Trophoblast cell (in vitro differentiated cells and primary cell): ENCODE results near the gene TYW1B.
"Not testable (repeated sequence)": the region's sequence is repeated elsewhere in the genome, so short reads cannot be mapped to it uniquely, and the experiment has no call there.

Source experiments
- DNase-seq, 2 donors: peaks; one replicate each; pipeline ENCODE4 v3.0.0-alpha.2; 2016
- H2AFZ ChIP-seq: 2 replicates; pipeline ENCODE4 v1.6.1; 2013; ENCODE audit warnings: low read length, moderate library complexity, mild to moderate bottlenecking; ENCODE audit not compliant: insufficient read depth, poor library complexity
- H2AK5ac ChIP-seq: 2 replicates; pipeline ENCODE4 v1.6.1; 2013; ENCODE audit warnings: mild to moderate bottlenecking, low read length
- H2BK120ac ChIP-seq: 2 replicates; pipeline ENCODE4 v1.6.1; 2013; ENCODE audit warnings: low read length, mild to moderate bottlenecking, moderate library complexity; ENCODE audit not compliant: insufficient read depth, poor library complexity
- H2BK12ac ChIP-seq: 2 replicates; pipeline ENCODE4 v1.6.1; 2013; ENCODE audit warnings: mild to moderate bottlenecking, low read length, moderate library complexity
- H2BK5ac ChIP-seq: 2 replicates; pipeline ENCODE4 v1.6.1; 2013; ENCODE audit warnings: low read length, low read depth, moderate library complexity, mild to moderate bottlenecking; ENCODE audit not compliant: poor library complexity
- H3K14ac ChIP-seq: 2 replicates; pipeline ENCODE4 v1.6.1; 2013; ENCODE audit warnings: mild to moderate bottlenecking, low read length
- H3K18ac ChIP-seq: 2 replicates; pipeline ENCODE4 v1.6.1; 2013; ENCODE audit warnings: mild to moderate bottlenecking, low read length
- H3K23ac ChIP-seq: 2 replicates; pipeline ENCODE4 v1.6.1; 2013; ENCODE audit warnings: low read length
- H3K27ac ChIP-seq: 2 replicates; pipeline ENCODE4 v1.5.1; 2013; ENCODE audit warnings: low read depth, mild to moderate bottlenecking, inconsistent platforms, low read length, moderate library complexity
- H3K27me3 ChIP-seq: 2 replicates; pipeline ENCODE4 v1.6.1; 2013; ENCODE audit warnings: inconsistent platforms, mild to moderate bottlenecking, low read length, moderate library complexity; ENCODE audit not compliant: insufficient read depth
- H3K36me3 ChIP-seq, 2 experiments: 1 replicate in 1 of 2; 2 replicates in 1 of 2; pipeline ENCODE4 v1.6.1; 2013; ENCODE audit warnings: low read length in 2 of 2, mild to moderate bottlenecking in 2 of 2, moderate library complexity in 1 of 2; ENCODE audit not compliant: insufficient read depth in 2 of 2, control insufficient read depth in 1 of 2
- H3K4ac ChIP-seq: 2 replicates; pipeline ENCODE4 v1.6.1; 2013; ENCODE audit warnings: low read depth, mild to moderate bottlenecking, low read length, moderate library complexity
- H3K4me1 ChIP-seq, 2 experiments: 1 replicate in 1 of 2; 2 replicates in 1 of 2; pipeline ENCODE4 v1.6.1; 2013; ENCODE audit warnings: low read length in 2 of 2, mild to moderate bottlenecking in 2 of 2, moderate library complexity in 1 of 2; ENCODE audit not compliant: insufficient read depth in 2 of 2, control insufficient read depth in 1 of 2
- H3K4me2 ChIP-seq: 2 replicates; pipeline ENCODE4 v1.6.1; 2013; ENCODE audit warnings: inconsistent platforms, mild to moderate bottlenecking, low read length, moderate library complexity
- H3K4me3 ChIP-seq: 2 replicates; pipeline ENCODE4 v1.5.1; 2013; ENCODE audit warnings: mild to moderate bottlenecking, low read depth, low read length, inconsistent platforms
- H3K79me1 ChIP-seq: one replicate; pipeline ENCODE4 v1.6.1; 2013; ENCODE audit warnings: low read length
- H3K79me2 ChIP-seq: 2 replicates; pipeline ENCODE4 v1.6.1; 2013; ENCODE audit warnings: low read length, mild to moderate bottlenecking; ENCODE audit not compliant: control insufficient read depth, insufficient read depth, poor library complexity
- H3K9ac ChIP-seq: 2 replicates; pipeline ENCODE4 v1.6.1; 2013; ENCODE audit warnings: mild to moderate bottlenecking, low read length
- H3K9me3 ChIP-seq: 2 replicates; pipeline ENCODE4 v1.6.1; 2013; ENCODE audit warnings: low read depth, mild to moderate bottlenecking, control low read depth, inconsistent platforms, low read length; ENCODE audit not compliant: insufficient read depth
- H4K12ac ChIP-seq: 2 replicates; pipeline ENCODE4 v1.6.1; 2013; ENCODE audit warnings: low read depth, mild to moderate bottlenecking, low read length, moderate library complexity
- H4K8ac ChIP-seq: 2 replicates; pipeline ENCODE4 v1.6.1; 2013; ENCODE audit warnings: low read depth, mild to moderate bottlenecking, low read length, moderate library complexity
- H4K91ac ChIP-seq: one replicate; pipeline ENCODE4 v1.6.1; 2013; ENCODE audit warnings: low read depth, mild to moderate bottlenecking, low read length, moderate library complexity
- WGBS: extraction: QIAGEN DNeasy Blood & Tissue Kit; methylation state at CpG from one replicate; pipeline ENCODE4 v1.1.7; 2013; ENCODE audit warnings: missing lambda C conversion rate; ENCODE audit not compliant: insufficient read length, insufficient coverage; ENCODE audit errors: extremely low coverage; 5-methylcytosine and 5-hydroxymethylcytosine counted together

The TYW1B gene

DNA sequence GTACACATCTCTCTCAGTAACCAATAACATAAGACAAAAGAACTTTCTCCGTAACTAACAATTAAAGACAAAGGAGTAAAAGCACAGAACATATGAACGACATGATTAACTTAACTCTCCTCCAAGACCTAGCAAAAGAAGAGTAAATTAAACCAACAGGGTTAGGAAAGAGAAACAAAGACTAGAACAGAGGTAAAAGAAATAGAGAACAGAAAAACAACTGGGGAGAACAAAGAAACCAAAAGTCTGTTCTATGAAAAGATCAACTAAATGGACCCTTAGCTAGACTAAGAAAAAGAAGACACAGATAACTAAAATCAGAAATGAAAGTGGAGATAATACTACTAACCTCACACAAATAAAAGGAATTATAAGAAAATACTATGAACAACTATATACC lies 187.3 kb downstream of the TYW1B start:
- not testable (repeated sequence) for H3K4ac ChIP-seq, H3K27me3 ChIP-seq, H2BK12ac ChIP-seq, H3K4me2 ChIP-seq, H4K8ac ChIP-seq, H2AFZ ChIP-seq, H2AK5ac ChIP-seq, H2BK120ac ChIP-seq, H3K23ac ChIP-seq, H3K36me3 ChIP-seq, H3K27ac ChIP-seq, H3K9ac ChIP-seq, H3K79me2 ChIP-seq, H3K4me3 ChIP-seq, DNase-seq, H3K79me1 ChIP-seq, H3K4me1 ChIP-seq, H3K9me3 ChIP-seq, H2BK5ac ChIP-seq, H3K14ac ChIP-seq, H4K91ac ChIP-seq, H3K18ac ChIP-seq, H4K12ac ChIP-seq
- WGBS = no CpG with 5 or more reads among the region's 2 CpGs

DNA sequence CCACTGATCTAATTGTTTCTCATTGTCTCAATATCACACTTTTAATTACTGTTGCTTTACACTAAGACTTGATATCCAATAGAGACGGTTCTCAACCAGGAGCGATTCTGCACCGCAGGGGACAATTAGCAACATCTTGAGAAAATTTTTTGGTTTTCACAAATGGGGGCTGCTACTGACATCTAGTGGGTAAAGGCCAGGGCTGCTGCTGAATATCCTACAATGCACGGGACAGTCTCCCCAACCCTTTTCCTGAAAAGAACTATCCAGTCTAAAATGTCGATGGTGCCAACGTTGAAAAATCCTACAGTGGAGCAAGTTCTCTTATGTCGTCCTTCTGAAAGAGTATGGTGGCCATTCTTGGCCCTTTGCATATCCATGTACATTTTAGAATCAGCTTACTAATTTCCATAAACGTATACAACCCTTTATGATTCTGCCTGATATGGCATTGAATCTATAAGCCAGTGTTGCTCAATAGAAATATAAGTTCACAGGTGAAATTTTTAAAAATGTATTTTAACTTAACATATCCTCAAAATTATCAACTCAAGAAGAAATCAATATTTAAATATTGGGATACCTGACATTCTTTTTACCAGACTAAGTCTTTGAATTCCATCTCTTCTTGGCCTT lies 192.6 kb downstream of the TYW1B start:
- not testable (repeated sequence) for H4K91ac ChIP-seq, H3K4me2 ChIP-seq, H2BK12ac ChIP-seq, H2BK5ac ChIP-seq, H3K4me1 ChIP-seq, H3K27me3 ChIP-seq, H3K23ac ChIP-seq, H3K4me3 ChIP-seq, H3K18ac ChIP-seq, H2AFZ ChIP-seq, H3K27ac ChIP-seq, DNase-seq, H3K9ac ChIP-seq, H4K8ac ChIP-seq, H3K79me1 ChIP-seq, H3K36me3 ChIP-seq, H3K79me2 ChIP-seq, H3K14ac ChIP-seq, H3K4ac ChIP-seq, H2BK120ac ChIP-seq, H4K12ac ChIP-seq, H3K9me3 ChIP-seq, H2AK5ac ChIP-seq
- WGBS = no CpG with 5 or more reads among the region's 8 CpGs

DNA sequence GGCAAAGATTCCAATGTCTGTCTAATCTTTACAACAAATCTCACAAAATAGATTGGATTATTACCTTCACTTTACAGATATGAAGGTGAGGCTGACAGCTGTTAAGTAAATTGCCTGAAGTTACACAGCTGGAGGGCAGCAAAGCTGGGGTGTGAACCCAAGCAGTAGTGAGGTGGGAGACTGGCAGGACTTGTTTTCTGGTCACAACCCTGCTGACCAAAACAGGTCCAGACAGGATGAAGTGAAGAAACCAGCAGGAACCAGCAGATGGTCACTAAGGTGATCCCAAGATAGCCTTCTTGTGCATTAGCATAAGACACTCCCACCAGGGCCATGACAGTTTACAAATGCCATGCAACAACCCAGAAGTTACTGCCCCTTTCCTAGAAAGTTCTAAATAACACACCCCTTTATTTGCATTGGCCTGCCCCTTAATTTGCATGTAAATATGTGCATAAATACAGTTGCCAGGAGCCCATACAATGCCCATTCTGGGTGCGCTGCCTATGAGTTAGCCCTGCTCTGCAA lies 195.2 kb downstream of the TYW1B start:
- H2BK5ac ChIP-seq, H3K4ac ChIP-seq, H3K18ac ChIP-seq, H3K4me2 ChIP-seq, H4K91ac ChIP-seq, H3K27me3 ChIP-seq, H3K14ac ChIP-seq, H3K4me1 ChIP-seq, H3K36me3 ChIP-seq, H2BK12ac ChIP-seq, H3K9ac ChIP-seq, H3K23ac ChIP-seq, H4K8ac ChIP-seq, H3K79me2 ChIP-seq, H3K27ac ChIP-seq, H3K79me1 ChIP-seq, H2AK5ac ChIP-seq, H2BK120ac ChIP-seq, H2AFZ ChIP-seq, H3K9me3 ChIP-seq, H4K12ac ChIP-seq, H3K4me3 ChIP-seq: not testable (repeated sequence)
- DNase-seq = peak; percentile 72 to 94
- WGBS = no CpG with 5 or more reads among the region's 1 CpG

DNA sequence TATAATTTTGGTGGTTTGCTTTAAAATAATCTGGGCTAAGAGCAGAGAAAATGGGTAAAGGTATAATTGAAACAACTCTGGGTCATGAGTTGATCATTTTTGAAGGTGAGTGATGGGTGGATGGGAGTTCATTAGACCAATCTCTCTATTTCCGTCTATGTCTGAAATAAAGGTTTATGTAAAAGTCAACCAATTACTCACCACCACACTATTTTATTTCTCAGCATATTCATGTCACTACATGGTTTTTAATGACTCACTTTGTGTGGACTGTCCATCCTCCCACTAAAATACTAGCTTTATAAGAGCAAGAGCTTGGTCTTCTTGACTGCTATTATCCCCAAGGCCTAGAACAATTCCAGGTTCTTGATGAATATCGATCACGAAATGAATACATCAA lies 199.6 kb downstream of the TYW1B start:
- not testable (repeated sequence) for H4K91ac ChIP-seq, H2BK5ac ChIP-seq, H4K12ac ChIP-seq, H2AFZ ChIP-seq, H3K9ac ChIP-seq, H2BK120ac ChIP-seq, H3K27ac ChIP-seq, H3K27me3 ChIP-seq, H3K4me3 ChIP-seq, H3K79me2 ChIP-seq, H4K8ac ChIP-seq, H3K23ac ChIP-seq, H3K18ac ChIP-seq, DNase-seq, H3K79me1 ChIP-seq, H2AK5ac ChIP-seq, H3K4me1 ChIP-seq, H3K14ac ChIP-seq, H3K4me2 ChIP-seq, H3K4ac ChIP-seq, H3K9me3 ChIP-seq, H2BK12ac ChIP-seq, H3K36me3 ChIP-seq
- WGBS = no CpG with 5 or more reads among the region's 3 CpGs
